22Rv1 (cell line): ENCODE results near the gene CPEB1.

Source experiments
- CTCF ChIP-seq: fragments of 450-650 bp; IDR thresholded peaks from 2 replicates; pipeline ENCODE4 v1.5.1; 2017; ENCODE audit warnings: mild to moderate bottlenecking
- ZFX ChIP-seq: fragments of 450-650 bp; IDR thresholded peaks from 2 replicates; pipeline ENCODE4 v1.6.1; 2017; ENCODE audit warnings: antibody characterized with exemption, borderline replicate concordance

DNA sequence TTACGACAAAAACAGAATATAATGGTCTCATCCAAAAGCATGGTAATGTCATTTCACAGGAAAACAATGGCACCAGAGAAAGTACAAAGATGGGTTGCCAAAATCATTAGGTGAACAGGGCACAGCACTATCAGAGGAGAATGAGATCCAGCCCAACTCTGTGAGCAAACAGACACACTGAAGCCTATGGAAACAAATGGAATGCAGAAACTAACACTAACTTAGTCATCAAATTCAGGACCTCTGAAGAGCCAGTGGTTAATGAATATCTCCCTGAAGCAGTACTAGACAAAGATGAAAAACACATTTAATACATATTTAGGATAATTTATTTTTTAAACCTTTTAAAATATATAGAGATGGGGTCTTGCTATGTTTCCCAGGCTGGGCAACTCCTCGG, 92.3 kb downstream of the CPEB1 start:
- TF ChIP-seq CTCF, result no peak
- no peak for TF ChIP-seq ZFX
